GM19468 (cell line): ENCODE measurements around the gene ELAVL2.

Experiments
- ATAC-seq: cut with Tn5 transposase; IDR thresholded peaks from one replicate; pipeline ENCODE4 v1.9.1; 2021; ENCODE audit warnings: mild to moderate bottlenecking, moderate library complexity, moderate number of reproducible peaks; ENCODE audit not compliant: unreplicated experiment; ENCODE audit errors: extremely low read depth

ELAVL2 gene

GRCh38 chr9:23669776-23670175 is 156.3 kb downstream of the ELAVL2 start:
- ATAC-seq: no peak

GRCh38 chr9:23665635-23666034 is 160.4 kb downstream of the ELAVL2 start:
- ATAC-seq: no peak

- ATAC-seq: no peak
Observed at GRCh38 chr9:23665051-23665450, 161.0 kb downstream of the ELAVL2 start.

GRCh38 chr9:23663946-23664345 is 162.1 kb downstream of the ELAVL2 start:
- ATAC-seq: no peak

- no peak for ATAC-seq
Observed at GRCh38 chr9:23663536-23663935, 162.5 kb downstream of the ELAVL2 start.

- no peak for ATAC-seq
Observed at GRCh38 chr9:23663125-23663524, 162.9 kb downstream of the ELAVL2 start.

GRCh38 chr9:23662320-23662719 is 163.7 kb downstream of the ELAVL2 start:
- no peak for ATAC-seq

GRCh38 chr9:23659346-23660006 is 166.6 kb downstream of the ELAVL2 start:
- ATAC-seq: no peak

GRCh38 chr9:23658376-23659258 is 167.4 kb downstream of the ELAVL2 start:
- no peak for ATAC-seq

- no peak for ATAC-seq
Observed at GRCh38 chr9:23651051-23651450, 175.0 kb downstream of the ELAVL2 start.

- no peak for ATAC-seq
Observed at GRCh38 chr9:23648651-23649050, 177.4 kb downstream of the ELAVL2 start.

- no peak for ATAC-seq
Observed at GRCh38 chr9:23644896-23645295, 181.1 kb downstream of the ELAVL2 start.

- no peak for ATAC-seq
Observed at GRCh38 chr9:23644326-23644725, 181.7 kb downstream of the ELAVL2 start.

GRCh38 chr9:23643656-23644258 is 182.3 kb downstream of the ELAVL2 start:
- no peak for ATAC-seq
